ENCODE measurements around the gene ZNF777. TPM values are rescaled to one million over a fixed set of nuclear protein-coding genes. Genes with fewer than 3 reads are reported as not detected.

Gene ZNF777
- 10 to 100 TPM in 1 of 4 donors, 1 to 10 TPM in 3; 5.4 to 11.8 (median 5.9) TPM for total RNA-seq

GRCh38 chr7:149460493-149461277 lies at the start of gene ZNF777:
Gene ZNF777, minus strand, starts transcription at chr7:149461062. Its CDS starts 5,040 bp downstream, at chr7:149456022.
- no peak for DNase-seq (ENCODE audit: low spot score)
- ATAC-seq (ENCODE audit: low FRiP score): peak; percentile 87
- no peak for TF ChIP-seq CTCF (IDR thresholded peaks at IDR 0.05)

- ATAC-seq (ENCODE audit: low FRiP score) (no peak), DNase-seq (ENCODE audit: low spot score) (no peak)
- TF ChIP-seq CTCF (IDR thresholded peaks at IDR 0.05): no peak
Observed at GRCh38 chr7:149510248-149510647, 49.4 kb upstream of the ZNF777 start.

- TF ChIP-seq CTCF (IDR thresholded peaks at IDR 0.05): no peak
- ATAC-seq (ENCODE audit: low FRiP score) (no peak), DNase-seq (ENCODE audit: low spot score) (no peak)
Observed at GRCh38 chr7:149509774-149510173, 48.9 kb upstream of the ZNF777 start.

- no peak for TF ChIP-seq CTCF (IDR thresholded peaks at IDR 0.05)
- ATAC-seq (ENCODE audit: low FRiP score) (no peak), DNase-seq (ENCODE audit: low spot score) (no peak)
Observed at GRCh38 chr7:149505551-149505950, 44.7 kb upstream of the ZNF777 start.

- no peak for TF ChIP-seq CTCF (IDR thresholded peaks at IDR 0.05)
- DNase-seq (ENCODE audit: low spot score) (no peak), ATAC-seq (ENCODE audit: low FRiP score) (no peak)
Observed at GRCh38 chr7:149501651-149502050, 40.8 kb upstream of the ZNF777 start.

- ATAC-seq (ENCODE audit: low FRiP score): no peak
- TF ChIP-seq CTCF (IDR thresholded peaks at IDR 0.05): no peak
- no peak for DNase-seq (ENCODE audit: low spot score)
Observed at GRCh38 chr7:149500910-149501309, 40.0 kb upstream of the ZNF777 start.

- no peak for TF ChIP-seq CTCF (IDR thresholded peaks at IDR 0.05)
- no peak for ATAC-seq (ENCODE audit: low FRiP score)
Observed at GRCh38 chr7:149500201-149500600, 39.3 kb upstream of the ZNF777 start.

More at GRCh38 chr7:149500201-149500600, 39.3 kb upstream of the ZNF777 start:
- DNase-seq (ENCODE audit: low spot score): no peak

Data from omental fat pad (tissue), 4 donors.